Measurements from ENCODE around the gene CLEC17A.

CLEC17A gene

DNA sequence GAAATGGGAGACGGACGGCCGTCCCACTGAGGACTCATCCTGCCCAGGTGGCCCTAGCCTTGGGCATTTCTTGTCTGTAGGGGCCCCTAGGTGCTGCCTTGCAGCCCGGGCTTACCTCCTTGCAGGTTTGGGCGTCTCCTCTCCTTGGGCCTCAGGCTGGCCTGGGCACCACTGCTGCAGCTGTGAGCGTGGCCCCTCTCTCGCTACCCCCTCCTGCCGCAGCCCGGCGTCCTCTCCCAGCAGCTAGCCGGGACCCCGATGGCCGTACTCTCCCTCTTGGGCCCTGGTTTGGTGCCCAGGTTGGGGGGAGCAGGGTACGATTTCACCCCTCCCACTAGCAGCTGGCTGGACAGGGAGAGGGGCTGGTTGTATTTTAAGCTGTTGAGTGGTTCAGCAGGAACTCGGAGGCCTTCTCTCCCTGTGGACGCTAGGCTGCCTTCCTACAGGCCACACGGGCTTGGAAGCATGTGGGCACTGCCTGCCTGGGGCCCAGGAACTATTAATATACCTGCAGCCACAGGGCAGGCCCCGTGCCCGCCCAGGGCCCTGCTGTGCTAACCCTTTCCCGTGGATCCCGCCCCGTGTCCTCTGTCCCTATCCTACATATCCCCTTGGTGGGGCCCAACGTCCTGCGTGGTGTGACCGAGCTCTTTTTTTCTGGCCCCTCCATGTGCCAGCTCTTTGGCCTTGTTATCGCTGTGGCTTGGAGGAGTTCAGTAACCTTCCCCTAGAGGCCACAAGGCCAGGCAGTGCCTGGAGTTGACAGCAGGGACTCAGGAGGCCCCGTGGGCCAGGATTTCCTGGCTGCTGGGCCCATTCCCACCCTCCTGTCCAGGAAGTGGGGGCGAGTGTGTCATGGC is 22.7 kb upstream of the CLEC17A start:
- TF ChIP-seq, protein P1, sequence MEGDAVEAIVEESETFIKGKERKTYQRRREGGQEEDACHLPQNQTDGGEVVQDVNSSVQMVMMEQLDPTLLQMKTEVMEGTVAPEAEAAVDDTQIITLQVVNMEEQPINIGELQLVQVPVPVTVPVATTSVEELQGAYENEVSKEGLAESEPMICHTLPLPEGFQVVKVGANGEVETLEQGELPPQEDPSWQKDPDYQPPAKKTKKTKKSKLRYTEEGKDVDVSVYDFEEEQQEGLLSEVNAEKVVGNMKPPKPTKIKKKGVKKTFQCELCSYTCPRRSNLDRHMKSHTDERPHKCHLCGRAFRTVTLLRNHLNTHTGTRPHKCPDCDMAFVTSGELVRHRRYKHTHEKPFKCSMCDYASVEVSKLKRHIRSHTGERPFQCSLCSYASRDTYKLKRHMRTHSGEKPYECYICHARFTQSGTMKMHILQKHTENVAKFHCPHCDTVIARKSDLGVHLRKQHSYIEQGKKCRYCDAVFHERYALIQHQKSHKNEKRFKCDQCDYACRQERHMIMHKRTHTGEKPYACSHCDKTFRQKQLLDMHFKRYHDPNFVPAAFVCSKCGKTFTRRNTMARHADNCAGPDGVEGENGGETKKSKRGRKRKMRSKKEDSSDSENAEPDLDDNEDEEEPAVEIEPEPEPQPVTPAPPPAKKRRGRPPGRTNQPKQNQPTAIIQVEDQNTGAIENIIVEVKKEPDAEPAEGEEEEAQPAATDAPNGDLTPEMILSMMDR (IDR thresholded peaks at IDR 0.05; ENCODE audit: low read depth, low read length, missing control alignments): no peak
- no peak overlapping the region for H3K4me3 ChIP-seq (replicated peaks; ENCODE audit: low read depth, low read length)

DNA sequence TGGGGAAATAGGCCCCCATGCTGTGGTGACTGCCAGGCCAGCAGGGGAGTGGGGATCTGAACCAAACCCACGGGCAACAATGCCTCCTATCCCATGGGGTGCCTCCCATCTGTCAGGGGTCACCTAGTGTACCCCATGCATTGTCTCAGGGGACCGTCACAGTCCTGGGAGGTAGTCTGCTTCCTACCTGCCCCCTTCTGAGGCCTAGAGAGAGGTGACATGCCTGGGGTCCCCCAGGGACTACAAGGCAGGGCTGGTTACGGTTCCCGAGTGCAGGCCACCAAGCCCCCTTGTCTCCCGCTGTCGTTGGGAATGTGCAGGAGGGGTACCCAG is 22.1 kb upstream of the CLEC17A start:
- H3K4me3 ChIP-seq (replicated peaks; ENCODE audit: low read depth, low read length): no peak overlapping the region
- DNase-seq (ENCODE audit: extremely low read depth, low read depth): no peak
- TF ChIP-seq, protein P1 (IDR thresholded peaks at IDR 0.05; ENCODE audit: low read depth, low read length, missing control alignments): no peak

More for the DNA sequence above, 22.7 kb upstream of the CLEC17A start:
- no peak for DNase-seq (ENCODE audit: extremely low read depth, low read depth)

DNA sequence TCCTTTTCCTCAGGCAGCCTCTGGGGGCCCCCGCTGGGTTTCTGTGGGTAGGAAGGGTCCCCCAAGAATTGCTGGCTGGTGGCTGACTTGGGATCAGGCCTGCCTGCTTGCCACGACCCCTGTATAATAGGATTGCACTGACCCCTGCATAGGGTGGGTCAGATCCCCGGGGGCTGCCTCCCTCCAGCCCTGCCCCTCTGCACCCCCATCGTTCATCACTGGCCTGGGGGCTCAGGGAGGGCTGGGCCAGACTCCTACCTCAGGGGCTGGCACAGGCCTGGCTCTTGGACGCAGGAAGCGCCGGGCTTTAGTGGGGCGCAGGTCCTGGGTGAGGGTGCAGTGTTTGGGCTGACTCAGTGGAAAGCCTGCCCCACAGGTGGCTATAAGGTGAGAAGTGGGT is 21.6 kb upstream of the CLEC17A start:
- no peak overlapping the region for H3K4me3 ChIP-seq (replicated peaks; ENCODE audit: low read depth, low read length)
- TF ChIP-seq, protein P1 (IDR thresholded peaks at IDR 0.05; ENCODE audit: low read depth, low read length, missing control alignments): no peak
- DNase-seq (ENCODE audit: extremely low read depth, low read depth): no peak

DNA sequence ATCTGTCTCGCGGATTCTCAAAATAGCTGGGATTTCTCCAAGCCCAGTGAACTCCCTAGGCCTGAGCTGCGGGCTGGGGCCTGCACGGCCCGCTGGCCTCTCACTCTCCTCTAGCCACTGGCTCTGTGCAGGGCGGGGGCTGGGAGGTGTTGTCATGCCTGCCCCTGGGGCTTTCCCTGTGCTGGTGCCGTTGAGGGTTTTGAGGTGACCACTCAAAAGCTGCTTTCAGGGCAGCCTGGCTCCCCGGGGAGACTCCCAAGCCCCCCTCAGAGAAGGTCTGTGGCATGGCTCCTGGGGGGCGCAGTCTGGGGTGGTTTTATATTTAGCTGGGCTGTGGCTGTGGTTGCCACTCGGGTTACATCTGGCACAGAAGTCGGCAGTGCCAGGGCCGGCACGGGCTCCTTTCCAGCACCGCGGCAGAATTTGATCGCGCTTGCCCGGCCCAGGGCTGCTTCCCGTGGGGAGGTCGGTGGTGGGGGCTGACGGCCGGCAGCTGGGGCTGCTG is 21.0 kb upstream of the CLEC17A start:
- TF ChIP-seq, protein P1 (IDR thresholded peaks at IDR 0.05; ENCODE audit: low read depth, low read length, missing control alignments): no peak
- no peak overlapping the region for H3K4me3 ChIP-seq (replicated peaks; ENCODE audit: low read depth, low read length)
- no peak for DNase-seq (ENCODE audit: extremely low read depth, low read depth)

DNA sequence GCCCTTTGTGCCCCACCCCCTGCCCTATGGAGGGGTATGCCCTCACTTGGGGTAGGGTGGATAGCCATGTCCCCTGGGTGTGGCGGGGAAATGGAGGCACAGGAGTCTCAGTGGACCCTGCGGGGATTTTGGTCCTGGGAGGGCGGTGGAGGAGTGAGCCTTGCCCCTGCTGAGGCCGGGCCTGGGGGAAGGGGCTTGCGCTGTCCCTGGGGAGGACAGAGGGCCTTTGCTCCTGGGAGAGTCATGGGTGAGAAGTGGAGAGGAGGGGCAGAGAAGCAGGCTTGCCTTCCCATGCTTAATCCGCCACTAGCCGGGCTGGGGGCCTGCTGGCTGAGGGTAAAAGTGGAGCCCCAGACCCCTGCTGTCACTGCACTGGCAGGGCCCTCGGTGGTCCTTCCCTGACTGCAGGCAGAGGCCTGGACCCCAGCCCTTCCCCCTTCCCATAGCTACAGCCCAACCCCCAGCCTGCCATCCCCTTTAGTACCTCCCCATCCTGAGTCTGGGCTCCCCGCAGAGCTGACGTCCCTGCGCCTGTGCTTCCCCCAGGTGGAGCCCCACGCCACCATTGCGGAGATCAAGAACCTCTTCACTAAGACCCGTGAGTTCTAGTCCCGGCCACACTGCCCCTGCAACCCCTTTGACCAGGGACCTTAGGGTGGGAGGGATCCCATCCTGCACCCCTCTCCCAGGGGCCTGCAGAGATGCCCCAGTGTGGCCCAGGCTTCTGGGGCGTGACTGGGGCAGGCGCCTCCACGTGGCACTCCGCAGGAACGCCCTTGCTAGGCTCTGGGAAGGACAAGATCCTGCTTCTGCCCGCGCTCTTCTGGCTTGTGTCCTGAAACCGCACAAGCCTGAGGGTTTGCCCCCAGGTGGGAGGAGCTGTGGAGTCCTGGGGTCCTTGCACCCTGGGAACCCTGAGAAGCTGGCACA is 20.0 kb upstream of the CLEC17A start:
- TF ChIP-seq, protein P1 (IDR thresholded peaks at IDR 0.05; ENCODE audit: low read depth, low read length, missing control alignments): no peak
- DNase-seq (ENCODE audit: extremely low read depth, low read depth): no peak
- H3K4me3 ChIP-seq (replicated peaks; ENCODE audit: low read depth, low read length): no peak overlapping the region

DNA sequence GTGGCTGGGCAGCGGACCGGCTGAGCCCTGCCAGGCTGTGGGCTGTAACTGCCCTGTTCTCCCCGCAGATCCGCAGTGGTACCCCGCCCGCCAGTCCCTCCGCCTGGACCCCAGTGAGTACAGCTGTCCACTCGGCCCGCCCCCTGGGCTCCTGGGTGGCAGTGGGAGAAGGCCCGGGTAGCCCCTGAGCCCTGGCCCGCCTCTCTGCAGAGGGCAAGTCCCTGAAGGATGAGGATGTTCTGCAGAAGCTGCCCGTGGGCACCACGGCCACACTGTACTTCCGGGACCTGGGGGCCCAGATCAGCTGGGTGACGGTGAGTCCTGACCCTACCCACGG is 19.3 kb upstream of the CLEC17A start:
- TF ChIP-seq, protein P1 (IDR thresholded peaks at IDR 0.05; ENCODE audit: low read depth, low read length, missing control alignments): no peak
- no peak for DNase-seq (ENCODE audit: extremely low read depth, low read depth)
- H3K4me3 ChIP-seq (replicated peaks; ENCODE audit: low read depth, low read length): no peak overlapping the region

Data from HFF-Myc (cell line).